Esophagus muscularis mucosa (tissue), 4 donors: ENCODE data around the gene CATSPER4.

Source experiments
- CTCF ChIP-seq, 3 experiments: fragments of 200-600 bp in 2 of 3; fragments of 450-650 bp in 1 of 3; sonication (generic) in 2 of 3; IDR thresholded peaks; one replicate each; pipeline ENCODE4 v1.5.1; 2017 to 2019; ENCODE audit warnings: antibody characterized with exemption in 3 of 3, mild to moderate bottlenecking in 2 of 3, moderate library complexity in 1 of 3
- EP300 ChIP-seq: sonication (generic); formaldehyde crosslinking; IDR thresholded peaks from one replicate; pipeline ENCODE4 v1.6.1; 2017; ENCODE audit warnings: antibody characterized with exemption
- POLR2A ChIP-seq: fragments of 450-650 bp; IDR thresholded peaks from one replicate; pipeline ENCODE4 v1.6.1; 2017; ENCODE audit warnings: antibody characterized with exemption, moderate library complexity, mild to moderate bottlenecking, low read depth
- POLR2AphosphoS5 ChIP-seq, 2 donors: sonication (generic); formaldehyde crosslinking; IDR thresholded peaks; one replicate each; pipeline ENCODE4 v1.6.1; 2017; ENCODE audit warnings: antibody characterized with exemption in 2 of 2

- no peak for TF ChIP-seq CTCF (IDR thresholded peaks at IDR 0.05)
- TF ChIP-seq POLR2A = no peak
- TF ChIP-seq POLR2AphosphoS5 (IDR thresholded peaks at IDR 0.05) = no peak
- TF ChIP-seq EP300 = no peak
These were observed 589 bp upstream of the CATSPER4 start for GRCh38 chr1:26189751-26190275.
